Right atrium auricular region (tissue), 2 donors: Measurements from ENCODE around the gene SORCS1. TPM values are rescaled to one million over a fixed set of nuclear protein-coding genes. Genes with fewer than 3 reads are reported as not detected.

Experiments used
- DNase-seq: peaks from one replicate; pipeline ENCODE4 v3.0.0-alpha.2; 2019; ENCODE audit warnings: low spot score
- H3K27ac ChIP-seq, 2 donors: fragments of 200-600 bp; sonication (generic); 1 replicate in 1 of 2; 2 replicates in 1 of 2; pipeline ENCODE4 v1.5.1; 2016 to 2019
- H3K27me3 ChIP-seq, 2 donors: fragments of 200-600 bp; sonication (generic); one replicate each; pipeline versions ENCODE4 v1.5.1 to v1.6.0; 2017 to 2019
- H3K36me3 ChIP-seq: fragments of 200-600 bp; sonication (generic); one replicate; pipeline ENCODE4 v1.5.1; 2016
- H3K4me1 ChIP-seq, 2 donors: fragments of 200-600 bp; sonication (generic); one replicate each; pipeline versions ENCODE4 v1.5.1 to v1.6.0; 2017 to 2019
- H3K4me3 ChIP-seq, 2 donors: fragments of 200-600 bp; sonication (generic); 1 replicate in 1 of 2; 2 replicates in 1 of 2; pipeline ENCODE4 v1.5.1; 2017 to 2019; ENCODE audit warnings: mild to moderate bottlenecking in 1 of 2, moderate library complexity in 1 of 2
- H3K9me3 ChIP-seq, 2 donors: fragments of 200-600 bp; sonication (generic); one replicate each; pipeline ENCODE4 v1.5.1; 2019
- total RNA-seq, 2 donors: library from RNA; depleted of rRNA; stranded (reverse); fragments of >200 nt; gene quantifications; one replicate each; pipeline ENCODE4 v1.1.0, GENCODE V29; 2016
- TF ChIP-seq, protein P1 (sequence below), 2 donors: fragments of 200-600 bp; sonication (generic); IDR thresholded peaks; one replicate each; pipeline ENCODE4 v1.5.1; 2019; ENCODE audit warnings: antibody characterized with exemption in 2 of 2

SORCS1 gene
- total RNA-seq, 2 donors from 2014 or later: 1.6 to 4.2 TPM

DNA sequence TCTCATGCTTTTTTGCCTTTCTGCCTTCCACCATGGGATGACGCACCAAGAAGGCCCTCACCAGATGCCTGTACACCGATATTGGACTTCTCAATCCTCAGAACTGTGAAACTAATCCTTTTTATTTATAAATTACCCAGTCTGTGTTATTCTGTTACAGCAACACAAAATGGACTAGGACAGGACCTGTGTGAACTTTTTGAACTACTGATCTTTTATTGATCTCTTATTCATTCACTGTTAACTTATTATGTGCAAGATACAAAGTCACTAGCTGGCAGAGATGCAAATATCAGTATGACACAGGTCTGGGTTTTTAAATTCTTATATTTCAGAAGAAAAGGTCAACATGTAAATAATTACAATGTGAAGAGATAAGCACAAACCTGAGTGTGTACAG lies 635.8 kb downstream of the SORCS1 start:
- Histone ChIP-seq H3K4me3 (no peak overlapping the region), H3K9me3 (no peaks in the 10 kb centered on the region), H3K27me3 (no peaks in the 10 kb centered on the region), H3K27ac (no peak overlapping the region), H3K4me1 (no peaks in the 10 kb centered on the region), H3K36me3 (no peaks in the 10 kb centered on the region)
- DNase-seq: no peak
- TF ChIP-seq, protein P1, sequence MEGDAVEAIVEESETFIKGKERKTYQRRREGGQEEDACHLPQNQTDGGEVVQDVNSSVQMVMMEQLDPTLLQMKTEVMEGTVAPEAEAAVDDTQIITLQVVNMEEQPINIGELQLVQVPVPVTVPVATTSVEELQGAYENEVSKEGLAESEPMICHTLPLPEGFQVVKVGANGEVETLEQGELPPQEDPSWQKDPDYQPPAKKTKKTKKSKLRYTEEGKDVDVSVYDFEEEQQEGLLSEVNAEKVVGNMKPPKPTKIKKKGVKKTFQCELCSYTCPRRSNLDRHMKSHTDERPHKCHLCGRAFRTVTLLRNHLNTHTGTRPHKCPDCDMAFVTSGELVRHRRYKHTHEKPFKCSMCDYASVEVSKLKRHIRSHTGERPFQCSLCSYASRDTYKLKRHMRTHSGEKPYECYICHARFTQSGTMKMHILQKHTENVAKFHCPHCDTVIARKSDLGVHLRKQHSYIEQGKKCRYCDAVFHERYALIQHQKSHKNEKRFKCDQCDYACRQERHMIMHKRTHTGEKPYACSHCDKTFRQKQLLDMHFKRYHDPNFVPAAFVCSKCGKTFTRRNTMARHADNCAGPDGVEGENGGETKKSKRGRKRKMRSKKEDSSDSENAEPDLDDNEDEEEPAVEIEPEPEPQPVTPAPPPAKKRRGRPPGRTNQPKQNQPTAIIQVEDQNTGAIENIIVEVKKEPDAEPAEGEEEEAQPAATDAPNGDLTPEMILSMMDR (IDR thresholded peaks at IDR 0.05): no peak

DNA sequence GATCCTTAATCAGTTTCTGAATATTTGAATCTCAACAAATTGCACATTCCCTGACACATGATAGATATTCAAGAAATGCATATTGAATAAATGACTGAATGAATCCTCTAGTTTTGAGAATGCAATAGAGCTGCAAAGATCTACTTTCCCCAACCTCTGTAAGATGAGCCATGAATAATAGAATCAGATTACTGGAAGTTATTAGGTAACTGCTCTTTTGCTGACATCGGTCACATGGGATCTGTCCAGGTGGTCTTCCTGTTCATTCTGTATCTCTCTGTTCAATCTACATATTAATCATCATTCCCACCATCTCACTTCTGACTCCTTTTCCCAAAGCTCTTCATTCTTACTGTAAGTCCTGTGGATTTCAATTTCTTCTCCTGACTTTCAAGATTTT lies 638.7 kb downstream of the SORCS1 start:
- DNase-seq: no peak
- H3K9me3 ChIP-seq: no peaks in the 10 kb centered on the region

More for the DNA sequence above, 638.7 kb downstream of the SORCS1 start:
- H3K27ac ChIP-seq: no peak overlapping the region
- no peaks in the 10 kb centered on the region for H3K4me1 ChIP-seq
- TF ChIP-seq, protein P1 (IDR thresholded peaks at IDR 0.05): no peak
- no peak overlapping the region for H3K4me3 ChIP-seq
- H3K36me3 ChIP-seq: no peaks in the 10 kb centered on the region
- H3K27me3 ChIP-seq: no peaks in the 10 kb centered on the region
